Keratinocyte (primary cell): Measurements from ENCODE around the gene LUC7L3. TPM values are rescaled to one million over a fixed set of nuclear protein-coding genes. Genes with fewer than 3 reads are reported as not detected.

Experiments used
- DNase-seq: peaks from one replicate; pipeline ENCODE4 v3.0.0-alpha.2; 2011; ENCODE audit warnings: low read depth, missing footprints, low spot score
- FAIRE-seq: peaks from 2 replicates; lab custom pipeline; 2011; peaks lifted over from hg19 to GRCh38; lab: Jason Lieb, UNC
- H2AFZ ChIP-seq: 2 replicates; pipeline ENCODE4 v1.6.0; 2012; ENCODE audit warnings: low read length, control low read depth, inconsistent platforms; ENCODE audit not compliant: control insufficient read depth
- H3K27ac ChIP-seq: 2 replicates; pipeline ENCODE4 v1.5.1; 2011; ENCODE audit warnings: low read length; ENCODE audit not compliant: control insufficient read depth, insufficient read depth
- H3K27me3 ChIP-seq: 3 replicates; pipeline ENCODE4 v1.6.0; 2011; ENCODE audit warnings: low read length; ENCODE audit not compliant: control insufficient read depth, insufficient read depth; ENCODE audit errors: extremely low read depth
- H3K36me3 ChIP-seq, 2 experiments: 2 replicates in 1 of 2; 3 replicates in 1 of 2; pipeline ENCODE4 v1.5.1; 2011; ENCODE audit warnings: low read length in 2 of 2, mild to moderate bottlenecking in 1 of 2; ENCODE audit not compliant: control insufficient read depth in 2 of 2, insufficient read depth in 2 of 2; ENCODE audit errors: extremely low read depth in 1 of 2
- H3K4me1 ChIP-seq: 3 replicates; pipeline ENCODE4 v1.5.1; 2011; ENCODE audit warnings: low read length; ENCODE audit not compliant: control insufficient read depth, insufficient read depth; ENCODE audit errors: extremely low read depth
- H3K4me2 ChIP-seq: 3 replicates; pipeline ENCODE4 v1.6.0; 2011; ENCODE audit warnings: low read depth, low read length; ENCODE audit not compliant: control insufficient read depth, insufficient read depth; ENCODE audit errors: extremely low read depth
- H3K4me3 ChIP-seq, 3 experiments: fragments of 200-600 bp in 1 of 3; sonication (generic) in 1 of 3; 2 replicates in 2 of 3; 3 replicates in 1 of 3; pipeline ENCODE4 v1.5.1; 2011 to 2016; ENCODE audit warnings: low read length in 3 of 3, mild to moderate bottlenecking in 3 of 3, control low read depth in 2 of 3, inconsistent platforms in 1 of 3, low read depth in 1 of 3, mixed read lengths in 1 of 3, mixed run types in 1 of 3, moderate library complexity in 1 of 3; ENCODE audit not compliant: control insufficient read depth in 2 of 3, insufficient read depth in 2 of 3; ENCODE audit errors: extremely low read depth in 1 of 3
- H3K79me2 ChIP-seq: 2 replicates; pipeline ENCODE4 v1.6.0; 2012; ENCODE audit warnings: low read length; ENCODE audit not compliant: control insufficient read depth, insufficient read depth
- H3K9ac ChIP-seq: 3 replicates; pipeline ENCODE4 v1.6.0; 2011; ENCODE audit warnings: low read length; ENCODE audit not compliant: control insufficient read depth, insufficient read depth; ENCODE audit errors: extremely low read depth
- H3K9me1 ChIP-seq: 3 replicates; pipeline ENCODE4 v1.6.0; 2011; ENCODE audit warnings: low read length; ENCODE audit not compliant: control insufficient read depth, insufficient read depth; ENCODE audit errors: extremely low read depth
- H3K9me3 ChIP-seq: 2 replicates; pipeline ENCODE4 v1.5.1; 2012; ENCODE audit warnings: low read depth, low read length; ENCODE audit not compliant: control insufficient read depth
- H4K20me1 ChIP-seq: 3 replicates; pipeline ENCODE4 v1.6.0; 2011; ENCODE audit warnings: low read length; ENCODE audit not compliant: control insufficient read depth, insufficient read depth; ENCODE audit errors: extremely low read depth
- CTCF ChIP-seq, 3 experiments: IDR thresholded peaks in 1 of 3; conservative IDR thresholded peaks in 1 of 3; optimal IDR thresholded peaks in 1 of 3; 2 replicates in 2 of 3; 3 replicates in 1 of 3; pipeline versions ENCODE3 to v1.5.1; 2011; ENCODE audit warnings: low read length in 3 of 3, mild to moderate bottlenecking in 3 of 3, moderate library complexity in 2 of 3, control low read depth in 1 of 3, inconsistent platforms in 1 of 3; ENCODE audit not compliant: insufficient read depth in 2 of 3; ENCODE audit errors: extremely low read depth in 1 of 3
- EZH2 ChIP-seq: IDR thresholded peaks from one replicate; pipeline ENCODE4 v1.6.1; 2012; ENCODE audit warnings: inconsistent platforms, mild to moderate bottlenecking, low read length, moderate library complexity
- dilution Hi-C: fragments of 300-500 bp; cut with MboI; formaldehyde crosslinking; loops from one replicate; pipeline ENCODE4 v1.7.0; 2020; ENCODE audit warnings: low sequenced_read_pairs; ENCODE audit not compliant: extremely low pct_ligation_motif_present
- polyA plus RNA-seq, 5 experiments: library from polyadenylated mRNA; depleted of rRNA in 3 of 5; stranded (reverse) in 3 of 5; stranded (forward) in 1 of 5; unstranded in 1 of 5; fragments of >200 nt; gene quantifications; 1 replicate in 1 of 5; 2 replicates in 3 of 5; 3 replicates in 1 of 5; pipeline versions ENCODE4 v1.2.1 to v1.2.3, GENCODE V29; 2011 to 2012; ENCODE audit warnings: missing spikeins in 2 of 5, low read depth in 1 of 5, low replicate concordance in 1 of 5

Gene LUC7L3
- polyA plus RNA-seq, 1 donor (not counting 4 experiments of a cell fraction or from before 2014, with no cell fraction given), result 92.4 TPM

DNA sequence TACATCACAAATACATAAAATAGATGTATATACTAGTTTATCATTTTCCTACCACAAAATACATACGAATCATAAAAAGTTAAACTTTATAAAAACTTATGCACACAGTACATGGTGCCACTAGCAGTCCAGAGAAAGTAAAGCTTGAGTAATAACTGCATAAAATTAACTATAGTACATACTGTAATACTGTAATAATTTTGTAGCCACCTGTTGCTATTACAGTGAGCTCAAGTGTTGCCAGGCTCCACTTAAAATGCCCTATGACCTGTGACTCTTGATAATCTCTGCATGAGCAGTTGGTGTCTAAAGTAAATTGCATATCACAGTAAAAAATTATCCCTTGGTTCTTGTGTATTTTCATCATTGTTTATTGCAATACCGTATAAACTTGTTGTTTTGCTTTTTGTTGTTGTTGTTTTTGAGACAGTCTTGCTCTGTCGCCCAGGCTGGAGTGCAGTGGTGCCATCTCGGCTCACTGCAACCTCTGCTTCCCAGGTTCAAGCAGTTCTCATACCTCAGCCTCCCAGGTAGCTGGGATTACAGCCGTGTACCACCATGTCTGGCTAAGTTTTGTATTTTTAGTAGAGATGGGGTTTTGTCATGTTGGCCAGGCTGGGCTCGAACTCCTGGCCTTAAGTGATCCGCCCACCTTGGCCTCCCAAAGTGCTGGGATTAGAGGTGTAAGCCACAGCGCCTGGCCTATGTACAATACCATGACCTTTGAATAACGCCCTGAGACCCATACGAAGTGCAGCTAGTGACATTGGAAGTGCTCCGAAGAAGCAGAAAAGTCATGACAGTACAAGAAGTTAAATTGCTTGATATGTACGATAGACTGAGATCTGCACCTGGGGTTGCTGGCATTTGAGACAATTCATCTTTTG lies 6.6 kb downstream of the LUC7L3 start:
- no peak overlapping the region for H3K4me3 ChIP-seq
- no peaks in the 10 kb centered on the region for H3K27me3 ChIP-seq
- no peak overlapping the region for H3K9ac ChIP-seq
- H3K36me3 ChIP-seq, result no peaks in the 10 kb centered on the region
- dilution Hi-C loops, result no loop called here
- FAIRE-seq, result no peak
- DNase-seq, result no peak
- H4K20me1 ChIP-seq, result peaks cover 53% of the 10 kb centered on the region
- peaks cover 20% of the 10 kb centered on the region for H3K4me1 ChIP-seq
- H3K9me1 ChIP-seq, result no peaks in the 10 kb centered on the region
- peaks cover 99% of the 10 kb centered on the region for H3K79me2 ChIP-seq
- H3K4me2 ChIP-seq, result no peak overlapping the region
- TF ChIP-seq EZH2, result no peak
- TF ChIP-seq CTCF (optimal IDR thresholded peaks at IDR 0.05 in 1 of 3, IDR thresholded peaks at IDR 0.05 in 1 of 3, conservative IDR thresholded peaks at IDR 0.05 in 1 of 3; ENCODE audit: extremely low read depth in 1 of 3, insufficient read depth in 2 of 3, low read length in 3 of 3), result no peak
- no peak overlapping the region for H3K27ac ChIP-seq
- H2AFZ ChIP-seq, result no peak overlapping the region
- no peaks in the 10 kb centered on the region for H3K9me3 ChIP-seq

- no peak for TF ChIP-seq EZH2
- DNase-seq, result no peak
- Histone ChIP-seq H3K4me1 (peaks cover 8% of the 10 kb centered on the region), H3K9me1 (no peaks in the 10 kb centered on the region), H3K4me3 (no peak overlapping the region), H3K27ac (no peak overlapping the region), H3K27me3 (no peaks in the 10 kb centered on the region), H4K20me1 (peaks cover 48% of the 10 kb centered on the region), H3K9ac (no peak overlapping the region), H3K4me2 (no peak overlapping the region), H3K36me3 (no peaks in the 10 kb centered on the region), H3K79me2 (peaks cover 99% of the 10 kb centered on the region), H3K9me3 (no peaks in the 10 kb centered on the region), H2AFZ (no peak overlapping the region)
- no peak for FAIRE-seq
- dilution Hi-C loops, result no loop called here
These were observed 8.7 kb downstream of the LUC7L3 start for GRCh38 chr17:50728112-50728429.
